Breast epithelium (tissue), 4 donors: Measurements from ENCODE around the gene CROCC2. TPM values are rescaled to one million over a fixed set of nuclear protein-coding genes. Genes with fewer than 3 reads are reported as not detected.

Experiments
- DNase-seq, 2 donors: peaks; one replicate each; pipeline ENCODE4 v3.0.0-alpha.2; 2019; ENCODE audit warnings: low spot score in 2 of 2
- H3K27ac ChIP-seq, 2 donors: fragments of 200-600 bp; sonication (generic) in 1 of 2; one replicate each; pipeline ENCODE4 v1.5.1; 2016 to 2019; ENCODE audit warnings: mild to moderate bottlenecking in 1 of 2
- H3K27me3 ChIP-seq, 2 donors: fragments of 200-600 bp; sonication (generic) in 1 of 2; one replicate each; pipeline versions ENCODE4 v1.5.1 to v1.6.0; 2017 to 2019; ENCODE audit warnings: control low read depth in 1 of 2, mild to moderate bottlenecking in 1 of 2
- H3K36me3 ChIP-seq: fragments of 200-600 bp; one replicate; pipeline ENCODE4 v1.5.1; 2019
- H3K4me1 ChIP-seq, 2 donors: fragments of 200-600 bp; sonication (generic); one replicate each; pipeline ENCODE4 v1.5.1; 2016 to 2019; ENCODE audit warnings: control low read depth in 1 of 2
- H3K4me3 ChIP-seq, 3 donors: fragments of 200-600 bp; sonication (generic); 1 replicate in 2 of 3; 2 replicates in 1 of 3; pipeline ENCODE4 v1.5.1; 2016 to 2019; ENCODE audit warnings: mild to moderate bottlenecking in 3 of 3, moderate library complexity in 2 of 3
- H3K9me3 ChIP-seq, 2 donors: fragments of 200-600 bp; sonication (generic) in 1 of 2; one replicate each; pipeline ENCODE4 v1.5.1; 2016 to 2019; ENCODE audit warnings: control low read depth in 1 of 2
- POLR2A ChIP-seq: fragments of 450-650 bp; IDR thresholded peaks from one replicate; pipeline ENCODE4 v1.6.1; 2016; ENCODE audit warnings: antibody characterized with exemption, mild to moderate bottlenecking, moderate library complexity
- POLR2AphosphoS5 ChIP-seq, 3 donors: sonication (generic); formaldehyde crosslinking; IDR thresholded peaks; one replicate each; pipeline ENCODE4 v1.6.1; 2017; ENCODE audit warnings: antibody characterized with exemption in 3 of 3
- intact Hi-C: fragments of 100-400 bp; cut with DNase I; formaldehyde crosslinking; loops from one replicate; pipeline ENCODE4 v1.15.1; 2023; ENCODE audit warnings: low total_unique reads
- total RNA-seq, 3 donors: library from RNA; depleted of rRNA; stranded (reverse); fragments of >200 nt; gene quantifications; one replicate each; pipeline ENCODE4 v1.1.0, GENCODE V29; 2016
- TF ChIP-seq, protein P1 (sequence below), 3 donors: fragments of 450-650 bp; IDR thresholded peaks; one replicate each; pipeline ENCODE4 v1.5.1; 2016 to 2017; ENCODE audit warnings: antibody characterized with exemption in 3 of 3, mild to moderate bottlenecking in 3 of 3, moderate library complexity in 3 of 3

Gene CROCC2
- total RNA-seq, 3 donors from 2014 or later = 0.33 TPM; not detected in 2

DNA sequence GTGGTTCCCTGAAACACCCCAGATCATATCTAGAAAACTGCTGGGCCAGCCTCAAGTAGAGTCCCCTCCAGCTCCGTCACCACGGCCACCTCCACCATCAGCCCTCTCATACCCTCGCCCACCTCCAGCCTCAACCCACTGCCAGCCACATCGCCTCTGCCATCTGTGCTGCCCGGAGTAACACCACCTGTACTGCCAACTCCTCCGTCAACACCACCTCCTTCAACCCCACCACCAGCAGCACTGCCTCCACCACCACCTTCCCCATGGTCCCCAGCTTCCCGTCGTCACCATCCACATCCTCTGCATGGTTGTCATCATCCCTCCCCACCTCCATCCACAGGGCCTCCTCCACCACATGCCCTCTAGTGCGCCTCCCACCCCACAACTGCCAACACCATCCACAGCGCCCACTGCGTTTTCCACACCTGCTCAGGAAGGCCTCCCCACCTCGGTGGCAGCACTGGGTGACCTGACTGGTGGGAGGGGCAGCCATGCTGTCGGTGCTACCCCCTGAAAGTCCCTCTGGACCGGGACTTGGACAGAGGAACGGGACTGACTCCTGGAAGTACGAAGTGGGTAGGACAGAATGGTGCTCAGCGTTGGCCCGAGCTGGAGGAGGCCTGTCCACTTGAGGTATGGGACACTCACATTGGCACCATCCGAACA lies 93.9 kb downstream of the CROCC2 start:
- Histone ChIP-seq H3K36me3 (no peaks in the 10 kb centered on the region), H3K9me3 (peaks cover 14 to 17% of the 10 kb centered on the region in 2 donors), H3K27ac (peak overlapping the region in 1 of 2 donors; percentile 92), H3K4me1 (peaks cover 8 to 17% of the 10 kb centered on the region in 2 donors), H3K27me3 (no peaks in the 10 kb centered on the region), H3K4me3 (peak overlapping the region; percentile 67 to 97 (median 76))
- no peak for TF ChIP-seq POLR2A
- peak in 1 of 2 donors; percentile 49 for DNase-seq
- intact Hi-C loops = loop anchor here (10.0 kb wide), 1 partner anchor 85 kb away; no protein-coding TSS in a partner anchor

DNA sequence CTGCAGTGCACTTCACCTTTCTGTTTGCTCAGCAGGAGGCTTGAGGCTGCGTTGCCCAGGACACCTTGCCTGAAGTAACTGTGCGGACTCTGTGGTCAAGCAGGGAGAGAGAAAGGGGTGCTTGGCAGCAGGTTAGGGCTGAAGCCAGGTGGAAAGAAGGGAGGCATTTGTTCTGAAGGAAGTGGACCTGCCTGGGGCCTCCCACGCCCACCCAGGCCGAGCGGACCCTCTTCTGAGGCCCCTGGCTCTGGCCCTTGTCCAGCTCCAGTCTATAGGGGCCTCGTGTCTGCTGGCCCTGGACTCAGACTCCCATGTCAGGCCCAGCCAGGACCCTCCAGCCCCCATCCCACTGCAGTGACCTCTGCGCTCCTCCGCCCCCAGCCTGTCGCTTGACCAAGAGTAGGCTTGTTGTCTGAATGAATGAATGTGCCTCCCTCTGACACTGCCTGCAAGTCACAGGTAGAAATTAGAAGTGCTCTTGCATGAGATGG lies 94.7 kb downstream of the CROCC2 start:
- H3K4me1 ChIP-seq = peaks cover 8 to 17% of the 10 kb centered on the region in 2 donors
- TF ChIP-seq, protein P1, sequence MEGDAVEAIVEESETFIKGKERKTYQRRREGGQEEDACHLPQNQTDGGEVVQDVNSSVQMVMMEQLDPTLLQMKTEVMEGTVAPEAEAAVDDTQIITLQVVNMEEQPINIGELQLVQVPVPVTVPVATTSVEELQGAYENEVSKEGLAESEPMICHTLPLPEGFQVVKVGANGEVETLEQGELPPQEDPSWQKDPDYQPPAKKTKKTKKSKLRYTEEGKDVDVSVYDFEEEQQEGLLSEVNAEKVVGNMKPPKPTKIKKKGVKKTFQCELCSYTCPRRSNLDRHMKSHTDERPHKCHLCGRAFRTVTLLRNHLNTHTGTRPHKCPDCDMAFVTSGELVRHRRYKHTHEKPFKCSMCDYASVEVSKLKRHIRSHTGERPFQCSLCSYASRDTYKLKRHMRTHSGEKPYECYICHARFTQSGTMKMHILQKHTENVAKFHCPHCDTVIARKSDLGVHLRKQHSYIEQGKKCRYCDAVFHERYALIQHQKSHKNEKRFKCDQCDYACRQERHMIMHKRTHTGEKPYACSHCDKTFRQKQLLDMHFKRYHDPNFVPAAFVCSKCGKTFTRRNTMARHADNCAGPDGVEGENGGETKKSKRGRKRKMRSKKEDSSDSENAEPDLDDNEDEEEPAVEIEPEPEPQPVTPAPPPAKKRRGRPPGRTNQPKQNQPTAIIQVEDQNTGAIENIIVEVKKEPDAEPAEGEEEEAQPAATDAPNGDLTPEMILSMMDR (IDR thresholded peaks at IDR 0.05) = no peak
- TF ChIP-seq POLR2AphosphoS5 (IDR thresholded peaks at IDR 0.05) = no peak
- TF ChIP-seq POLR2A = no peak

DNA sequence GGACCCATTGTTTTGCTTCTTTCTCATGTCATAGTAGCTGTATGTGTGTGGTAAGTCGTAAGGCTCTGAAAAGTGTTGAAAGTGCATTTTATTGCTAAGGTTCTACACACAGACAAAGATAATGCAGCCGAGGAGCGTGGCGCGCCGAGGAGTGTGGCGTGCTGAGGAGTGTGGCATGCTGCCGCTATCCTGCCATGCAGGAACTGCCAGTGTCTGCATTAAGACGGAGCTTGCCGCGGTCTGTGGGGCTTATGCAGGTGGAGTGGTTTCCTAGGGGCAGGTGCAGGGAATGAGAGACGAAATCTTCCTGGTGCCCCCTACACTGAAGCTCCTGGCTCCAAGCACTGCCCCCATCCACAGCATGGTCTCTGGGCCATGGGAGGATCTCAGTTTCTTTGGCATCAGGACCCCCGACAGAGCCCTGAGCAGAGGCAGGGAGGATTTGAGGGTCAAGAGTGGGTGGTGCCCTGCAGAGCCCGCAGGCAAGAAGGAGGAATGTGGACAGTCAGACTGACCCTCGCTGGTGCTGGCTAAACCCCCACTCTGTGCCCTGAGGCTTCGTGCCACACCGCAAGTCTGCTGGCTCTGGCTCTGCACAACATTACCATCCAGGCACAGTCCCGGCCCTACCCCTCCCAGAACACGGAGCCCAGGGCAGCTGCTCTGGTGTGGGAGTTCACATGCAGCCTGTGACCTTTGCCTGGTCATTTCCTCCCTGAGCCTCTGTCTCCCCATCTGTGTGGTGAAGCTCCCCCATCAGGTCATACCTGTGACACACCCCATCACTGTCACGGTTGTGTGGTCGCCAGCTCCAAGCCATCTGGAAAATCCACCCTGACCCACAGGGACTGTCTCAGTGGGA lies 95.5 kb downstream of the CROCC2 start:
- peak; percentile 15 to 46 for DNase-seq
- Histone ChIP-seq H3K36me3 (no peaks in the 10 kb centered on the region), H3K4me3 (peak overlapping the region in 1 of 3 donors; percentile 97), H3K27ac (no peak overlapping the region), H3K27me3 (no peaks in the 10 kb centered on the region), H3K9me3 (peaks cover 14 to 25% of the 10 kb centered on the region in 2 donors), H3K4me1 (peaks cover 8 to 17% of the 10 kb centered on the region in 2 donors)
- TF ChIP-seq POLR2A = no peak
- TF ChIP-seq POLR2AphosphoS5 (IDR thresholded peaks at IDR 0.05) = no peak
- TF ChIP-seq, protein P1 (IDR thresholded peaks at IDR 0.05) = no peak
- intact Hi-C loops = no loop called here

More for the DNA sequence above, 94.7 kb downstream of the CROCC2 start:
- H3K27ac ChIP-seq = no peak overlapping the region
- H3K27me3 ChIP-seq = no peaks in the 10 kb centered on the region
- H3K9me3 ChIP-seq = peaks cover 14 to 23% of the 10 kb centered on the region in 2 donors
- H3K4me3 ChIP-seq = peak overlapping the region; percentile 67 to 97 (median 76)
- peak; percentile 17 to 40 for DNase-seq
- intact Hi-C loops = no loop called here
- H3K36me3 ChIP-seq = no peaks in the 10 kb centered on the region

DNA sequence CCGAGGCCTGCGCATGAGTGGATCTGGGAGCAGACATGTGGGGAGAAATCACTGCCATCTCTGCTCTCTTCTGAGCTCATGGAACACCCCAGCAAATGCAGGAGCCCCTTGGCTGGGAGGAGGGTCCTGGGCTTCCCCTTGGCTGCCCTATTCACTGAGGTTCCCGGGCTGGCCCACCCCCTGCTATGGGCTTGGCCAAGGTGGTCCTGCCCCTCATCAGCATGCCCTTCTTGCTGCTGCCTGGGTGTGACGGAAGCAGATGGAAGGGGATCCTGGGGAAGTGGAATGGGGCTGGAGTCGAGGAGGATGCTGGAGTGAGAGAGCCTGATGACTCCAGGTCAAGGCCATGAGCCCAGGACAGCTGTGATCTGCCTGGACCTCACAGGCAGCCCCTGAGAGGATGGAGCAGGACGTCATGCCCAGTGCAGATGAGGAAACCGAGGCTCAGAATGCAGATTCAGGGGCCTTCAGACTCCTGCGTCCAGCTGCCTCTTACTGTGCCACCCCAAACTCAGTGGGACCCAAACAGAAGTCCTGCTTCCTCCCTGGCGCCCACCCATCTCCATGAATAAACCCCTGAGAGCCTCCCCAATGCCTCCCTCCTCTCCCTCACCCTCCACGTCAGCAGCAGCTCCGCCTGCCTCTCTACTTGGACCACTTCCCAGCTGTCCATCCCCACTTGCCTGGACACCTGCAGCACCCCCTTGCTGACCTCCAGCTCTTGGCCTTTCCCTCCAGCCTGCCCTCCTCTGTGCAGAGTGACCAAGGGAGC lies 96.3 kb downstream of the CROCC2 start:
- Histone ChIP-seq H3K4me3 (peak overlapping the region in 1 of 3 donors; percentile 10), H3K27ac (no peak overlapping the region), H3K9me3 (peaks cover 14 to 25% of the 10 kb centered on the region in 2 donors), H3K27me3 (no peaks in the 10 kb centered on the region), H3K36me3 (no peaks in the 10 kb centered on the region), H3K4me1 (peaks cover 8 to 11% of the 10 kb centered on the region in 2 donors)
- intact Hi-C loops = no loop called here
- peak; percentile 14 to 38 for DNase-seq
- TF ChIP-seq, protein P1 (IDR thresholded peaks at IDR 0.05) = no peak
- TF ChIP-seq POLR2A = no peak
- no peak for TF ChIP-seq POLR2AphosphoS5 (IDR thresholded peaks at IDR 0.05)

DNA sequence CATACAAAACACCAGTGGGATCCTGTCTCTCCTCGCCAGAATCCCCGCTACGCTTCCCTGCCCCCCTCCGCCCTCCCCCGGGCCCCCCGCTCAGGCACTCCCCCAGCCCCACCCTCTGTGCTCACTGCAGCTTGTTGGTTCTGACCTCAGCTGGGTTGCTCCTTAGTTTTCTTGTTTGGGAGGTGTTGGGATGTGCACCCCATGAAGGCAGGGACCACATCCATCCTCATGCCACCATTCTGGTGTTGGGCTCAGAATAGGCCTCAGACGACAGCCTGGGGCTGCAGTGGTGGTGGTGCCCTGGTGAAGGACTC lies 96.9 kb downstream of the CROCC2 start:
- Histone ChIP-seq H3K9me3 (peaks cover 14 to 25% of the 10 kb centered on the region in 2 donors), H3K27me3 (no peaks in the 10 kb centered on the region), H3K4me1 (peaks cover 8 to 11% of the 10 kb centered on the region in 2 donors), H3K36me3 (no peaks in the 10 kb centered on the region), H3K4me3 (no peak overlapping the region), H3K27ac (no peak overlapping the region)
- intact Hi-C loops = no loop called here
- DNase-seq = no peak
- TF ChIP-seq POLR2AphosphoS5 (IDR thresholded peaks at IDR 0.05) (no peak), POLR2A (no peak)
- TF ChIP-seq, protein P1 (IDR thresholded peaks at IDR 0.05) = no peak
